ENCODE results near the gene SEMA6C.

GRCh38 chr1:151108331-151108730 is 38.1 kb downstream of the SEMA6C start:
- TF ChIP-seq CTCF (IDR thresholded peaks at IDR 0.05; ENCODE audit: borderline replicate concordance, extremely low read depth, low read length, poor library complexity, severe bottlenecking): no peak
- no peak for TF ChIP-seq EZH2 (IDR thresholded peaks at IDR 0.05; ENCODE audit: borderline replicate concordance, low read depth, low read length, severe bottlenecking)

All from DND-41 (cell line).